Brain microvascular endothelial cell (primary cell): Measurements from ENCODE around the gene USP5.
"Not testable (repeated sequence)": the region's sequence is repeated elsewhere in the genome, so short reads cannot be mapped to it uniquely, and the experiment has no call there.

Experiments
- DNase-seq: peaks from one replicate; pipeline ENCODE4 v3.0.0-alpha.2; 2020
- H3K27ac ChIP-seq: fragments of 250-450 bp; sonication (Bioruptor Pico); 2 replicates; pipeline ENCODE4 v1.5.1; 2020; ENCODE audit warnings: mild to moderate bottlenecking, moderate library complexity
- H3K27me3 ChIP-seq: fragments of 250-450 bp; sonication (Bioruptor Pico); replicated peaks from 2 replicates; pipeline ENCODE4 v1.5.1; 2020; ENCODE audit warnings: mild to moderate bottlenecking
- H3K36me3 ChIP-seq: fragments of 250-450 bp; sonication (Bioruptor Pico); replicated peaks from 2 replicates; pipeline ENCODE4 v1.5.1; 2020; ENCODE audit warnings: mild to moderate bottlenecking
- H3K4me3 ChIP-seq: 2 replicates; pipeline ENCODE4 v1.5.1; 2011; ENCODE audit warnings: low read depth, mild to moderate bottlenecking, control low read depth, low read length, moderate library complexity
- CTCF ChIP-seq: IDR thresholded peaks from 2 replicates; pipeline ENCODE4 v1.5.1; 2011; ENCODE audit warnings: low read depth, mild to moderate bottlenecking, moderate library complexity, low read length, control low read depth, inconsistent platforms; ENCODE audit errors: missing control alignments
- in situ Hi-C: cut with HindIII; loops from 2 replicates; pipeline ENCODE4 v1.10.0; 2017; ENCODE audit warnings: low sequenced_read_pairs, low pct_ligation_motif_present

USP5 gene

GRCh38 chr12:6866920-6867412, 15.0 kb downstream of the USP5 start:
- no peak overlapping the region for H3K27ac ChIP-seq
- peaks cover 49% of the 10 kb centered on the region for H3K36me3 ChIP-seq
- peak; percentile 3 for DNase-seq
- TF ChIP-seq CTCF, result no peak
- H3K4me3 ChIP-seq, result peak overlapping the region; percentile 86
- in situ Hi-C loops, result no loop called here
- no peaks in the 10 kb centered on the region for H3K27me3 ChIP-seq

- TF ChIP-seq CTCF, result no peak
- peak within 1 kb of the TSS; percentile 49 for H3K27ac ChIP-seq
- H3K36me3 ChIP-seq, result peaks cover 45% of the 10 kb centered on the region
- in situ Hi-C loops, result no loop called here
- DNase-seq, result peak; percentile 65
- no peaks in the 10 kb centered on the region for H3K27me3 ChIP-seq
- H3K4me3 ChIP-seq, result peak within 1 kb of the TSS; percentile 86
Observed at GRCh38 chr12:6867413-6868210, 15.7 kb downstream of the USP5 start, which contains the start of gene TPI1. TSS of gene TPI1 (plus strand) at chr12:6867531. CDS start at chr12:6867567, 36 bp downstream.

GRCh38 chr12:6868211-6869048, 16.5 kb downstream of the USP5 start:
- H3K27me3 ChIP-seq, result no peaks in the 10 kb centered on the region
- peak overlapping the region; percentile 86 for H3K4me3 ChIP-seq
- H3K27ac ChIP-seq, result peak overlapping the region; percentile 49
- in situ Hi-C loops, result no loop called here
- TF ChIP-seq CTCF, result peak; percentile 47
- peaks cover 37% of the 10 kb centered on the region for H3K36me3 ChIP-seq
- DNase-seq, result no peak

- no peak overlapping the region for H3K27ac ChIP-seq
Observed at GRCh38 chr12:6869049-6870021, 17.4 kb downstream of the USP5 start.

GRCh38 chr12:6870304-6870703, 18.4 kb downstream of the USP5 start:
- H3K27ac ChIP-seq, H3K4me3 ChIP-seq, in situ Hi-C loops, DNase-seq, H3K27me3 ChIP-seq: not testable (repeated sequence)
- peaks cover 24% of the 10 kb centered on the region for H3K36me3 ChIP-seq

More at GRCh38 chr12:6869049-6870021, 17.4 kb downstream of the USP5 start:
- peaks cover 30% of the 10 kb centered on the region for H3K36me3 ChIP-seq
- TF ChIP-seq CTCF, result peak; percentile 91
- no peaks in the 10 kb centered on the region for H3K27me3 ChIP-seq
- peak overlapping the region; percentile 86 for H3K4me3 ChIP-seq
- in situ Hi-C loops, result no loop called here
- peak; percentile 60 for DNase-seq
